ENCODE results near the gene DCN.
"Not testable (repeated sequence)": the region's sequence is repeated elsewhere in the genome, so short reads cannot be mapped to it uniquely, and the experiment has no call there.

DCN gene, protein sequence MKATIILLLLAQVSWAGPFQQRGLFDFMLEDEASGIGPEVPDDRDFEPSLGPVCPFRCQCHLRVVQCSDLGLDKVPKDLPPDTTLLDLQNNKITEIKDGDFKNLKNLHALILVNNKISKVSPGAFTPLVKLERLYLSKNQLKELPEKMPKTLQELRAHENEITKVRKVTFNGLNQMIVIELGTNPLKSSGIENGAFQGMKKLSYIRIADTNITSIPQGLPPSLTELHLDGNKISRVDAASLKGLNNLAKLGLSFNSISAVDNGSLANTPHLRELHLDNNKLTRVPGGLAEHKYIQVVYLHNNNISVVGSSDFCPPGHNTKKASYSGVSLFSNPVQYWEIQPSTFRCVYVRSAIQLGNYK

DNA sequence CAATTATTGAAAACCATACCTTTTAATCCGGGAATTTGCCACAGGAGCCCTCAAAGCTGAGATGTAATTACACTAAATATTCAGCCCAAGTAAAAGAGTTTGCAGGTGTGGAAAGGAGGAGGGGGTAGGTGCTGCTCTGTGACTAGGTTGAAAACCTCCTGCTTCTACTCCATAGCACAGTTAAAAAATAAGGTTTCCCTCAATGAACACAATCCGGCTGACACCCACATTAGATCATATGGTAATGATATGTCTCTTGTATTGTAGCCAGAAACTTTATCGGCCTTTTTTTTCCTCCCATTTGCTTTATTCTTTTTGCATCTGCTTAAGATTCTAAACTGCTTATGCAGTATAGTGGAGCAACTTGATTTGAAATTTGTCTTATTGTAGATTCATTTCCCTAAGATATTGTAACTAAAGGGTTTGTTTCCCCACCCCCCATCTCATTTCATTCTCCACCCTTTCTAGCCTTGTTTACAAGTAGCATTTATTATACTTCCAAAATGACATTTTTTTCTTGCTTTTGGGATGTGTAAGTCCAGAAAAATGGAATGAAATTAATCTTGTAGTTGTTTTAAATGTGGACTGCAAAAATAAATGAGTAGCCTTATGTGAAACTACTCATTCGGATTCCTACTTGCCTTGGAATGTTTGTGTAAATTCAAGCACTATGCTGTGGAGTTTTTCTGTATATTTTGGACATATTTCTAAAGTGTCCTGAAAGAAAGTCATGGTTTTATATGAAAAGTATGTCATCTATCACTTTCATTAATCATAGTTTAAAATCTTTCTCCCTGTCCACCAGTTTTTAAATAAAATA is at the start of gene DCN:
DCN (minus strand) TSS at position 182 of the 820 bp plus-strand sequence. CDS start 4,265 bp downstream, outside the sequence.
- no peak for DNase-seq

DNA sequence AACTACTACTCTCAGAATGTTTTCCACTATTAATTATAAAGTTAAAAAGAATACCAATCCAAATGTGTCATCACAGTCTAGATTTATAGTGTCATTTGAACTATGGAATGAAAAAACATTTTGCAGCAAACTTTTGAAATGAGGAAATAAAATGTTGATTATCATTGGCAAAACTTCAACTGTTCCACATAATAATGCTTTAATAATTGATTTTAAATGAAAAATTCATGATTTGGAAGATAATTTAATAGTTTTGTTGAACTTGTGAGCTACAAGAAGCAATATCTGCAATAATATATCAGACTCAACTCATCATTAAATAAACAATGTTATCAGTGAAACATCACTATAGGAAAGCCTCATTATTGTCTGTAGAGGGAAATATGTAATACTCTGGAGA is 48.2 kb upstream of the DCN start:
- no peak for DNase-seq

DNA sequence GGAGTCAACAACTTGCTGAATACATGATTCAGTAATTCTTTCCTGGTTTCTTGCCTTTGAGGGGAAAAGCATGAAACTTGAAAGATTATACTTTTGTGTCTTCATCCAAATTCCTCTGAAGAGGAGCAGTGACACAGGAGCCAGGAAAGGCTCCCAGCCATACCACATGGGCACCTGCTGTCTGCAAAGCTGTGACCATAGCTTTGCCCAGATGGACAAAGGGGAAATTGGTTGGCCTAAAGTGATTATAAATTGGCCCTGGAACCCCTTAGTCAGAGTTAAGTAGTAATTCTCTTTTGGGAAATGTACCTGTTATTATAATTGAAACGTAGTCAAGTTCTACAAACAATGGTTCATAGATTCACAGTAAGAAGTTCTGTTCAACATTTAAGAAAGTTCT is 44.3 kb upstream of the DCN start:
- DNase-seq = no peak

DNA sequence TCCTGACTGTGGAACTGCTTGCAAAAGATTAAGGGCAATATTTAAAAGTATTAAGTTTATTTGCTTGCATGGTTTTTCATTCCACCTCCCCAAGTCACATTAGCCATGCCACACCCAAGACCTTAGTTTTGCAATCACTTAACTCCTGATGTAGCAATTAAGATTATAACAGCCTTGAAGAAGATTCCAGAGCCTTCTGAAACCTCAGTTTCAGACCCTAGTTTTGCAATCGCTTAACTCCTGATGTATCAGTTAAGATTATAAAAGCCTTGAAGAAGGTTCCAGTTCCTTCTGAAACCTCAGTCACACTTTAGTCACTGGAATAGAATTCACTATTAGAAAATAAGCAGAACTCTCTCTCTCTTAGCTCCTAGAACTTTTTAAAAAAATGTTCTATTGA is 42.7 kb upstream of the DCN start:
- no peak for DNase-seq

DNA sequence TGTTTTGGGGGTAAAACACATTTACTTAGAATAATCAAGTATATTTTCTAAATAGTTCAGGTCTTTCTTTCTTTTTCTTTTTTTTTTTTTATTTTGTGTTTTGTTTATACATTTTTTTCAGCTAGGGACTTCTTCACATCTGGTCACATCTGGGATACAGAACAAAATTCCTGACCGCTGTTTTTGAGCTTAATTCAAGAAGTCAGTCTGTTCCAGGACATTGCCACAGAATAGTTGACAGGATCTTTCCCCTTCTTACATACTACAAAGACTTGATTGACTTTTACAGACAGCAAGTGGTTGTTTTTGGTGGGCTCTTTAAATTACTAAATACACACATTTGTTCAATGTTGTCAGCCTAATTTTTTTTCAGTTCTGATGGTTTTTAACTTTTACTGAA is 41.8 kb upstream of the DCN start:
- no peak for DNase-seq

DNA sequence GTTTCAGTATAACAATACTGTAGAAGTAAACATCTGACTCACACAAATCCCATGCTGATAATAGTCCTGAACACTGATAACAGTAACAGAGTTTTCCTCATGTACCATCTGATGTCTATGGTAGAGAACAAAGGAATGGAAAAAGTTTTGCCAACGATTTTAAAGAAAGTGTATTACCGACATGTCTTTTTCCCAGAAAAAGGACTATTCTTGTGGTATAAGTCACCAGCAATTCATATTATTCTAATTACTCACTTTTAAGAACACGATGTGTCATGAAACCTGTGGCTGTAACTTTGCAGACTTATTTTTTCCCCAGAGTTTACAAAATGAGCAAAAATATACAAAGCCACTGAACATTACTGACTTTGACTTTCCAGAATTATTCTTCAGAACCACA is 40.1 kb upstream of the DCN start:
- no peak for DNase-seq

DNA sequence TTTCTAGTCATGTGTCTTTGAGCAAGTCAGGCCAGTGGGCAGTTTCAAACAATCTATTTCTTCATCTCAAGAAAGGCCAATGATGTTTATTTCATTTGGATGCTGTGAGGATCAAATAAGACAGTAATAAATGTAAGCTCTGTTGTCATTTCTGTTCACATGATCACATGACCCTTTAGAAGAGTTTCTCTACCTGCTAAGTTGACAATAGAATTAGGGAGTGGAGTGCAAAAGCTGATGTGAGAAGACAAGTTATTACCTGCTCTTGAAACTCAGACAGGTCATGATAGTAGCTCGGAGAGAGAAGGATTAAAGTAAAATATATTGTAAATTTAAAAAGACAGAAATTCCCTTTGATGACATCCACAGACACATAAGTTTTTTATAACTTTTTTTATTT is 37.3 kb upstream of the DCN start:
- DNase-seq = no peak

DNA sequence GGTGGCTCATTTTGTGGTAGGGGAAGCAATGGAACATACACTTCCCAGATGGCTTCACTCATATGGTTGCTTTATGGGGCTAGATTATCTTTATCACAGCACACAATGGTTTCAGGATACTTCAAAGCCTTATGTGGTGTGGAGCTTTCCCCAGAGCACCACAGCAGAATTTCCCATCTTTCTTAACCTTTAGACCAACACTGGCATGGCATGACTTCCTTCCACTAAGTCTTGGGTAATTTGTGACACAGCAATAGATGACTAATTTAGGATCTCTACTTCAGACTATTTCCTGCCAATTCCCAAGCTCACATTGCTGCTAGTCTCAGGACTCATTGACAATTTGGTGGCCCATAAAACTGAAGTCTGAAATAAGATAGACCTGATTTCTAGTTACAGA is 36.9 kb upstream of the DCN start:
- DNase-seq = no peak

DNA sequence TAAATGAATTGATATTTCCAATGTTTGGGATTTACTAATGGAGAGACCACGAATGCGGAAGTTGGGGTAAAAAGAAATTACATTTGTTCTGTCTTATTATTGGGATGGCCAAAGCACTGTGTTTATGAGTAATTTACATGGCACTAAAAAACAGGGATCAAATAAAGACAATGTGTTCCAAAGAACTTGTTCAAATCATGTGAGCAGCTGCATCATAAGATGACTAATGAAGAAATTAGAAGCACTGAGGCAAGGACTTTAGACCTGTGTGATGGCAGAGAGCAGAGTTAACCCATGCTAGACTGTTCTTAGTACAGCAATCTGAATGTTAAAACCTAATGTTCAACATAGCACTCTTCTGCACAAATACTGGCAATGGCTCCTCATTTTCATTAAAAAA is 34.3 kb upstream of the DCN start:
- DNase-seq = no peak

DNA sequence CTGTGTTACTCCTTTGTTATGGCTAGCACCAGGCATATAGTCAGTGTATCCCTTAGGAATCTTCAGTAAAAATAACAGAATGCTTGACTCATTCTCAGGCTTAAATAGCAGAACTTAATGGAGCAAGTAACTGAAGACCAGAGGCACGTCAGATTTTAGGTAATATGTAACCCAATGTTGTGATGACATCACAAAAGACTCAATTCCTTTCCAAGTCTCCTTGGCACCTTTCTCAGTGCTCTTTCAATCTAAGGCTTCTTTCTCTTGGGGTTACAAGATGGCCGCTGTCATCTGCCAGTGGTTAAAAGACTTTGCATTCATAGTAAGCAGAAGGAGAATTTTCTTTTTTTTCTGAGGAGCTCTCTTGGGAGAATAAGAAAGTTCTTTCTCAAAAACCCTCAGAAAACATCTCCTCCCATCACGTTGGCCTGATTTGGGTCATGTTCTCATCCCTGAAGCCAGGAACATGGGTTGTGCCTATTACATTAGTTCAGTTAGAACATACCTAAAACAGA is 33.4 kb upstream of the DCN start:
- DNase-seq = no peak

DNA sequence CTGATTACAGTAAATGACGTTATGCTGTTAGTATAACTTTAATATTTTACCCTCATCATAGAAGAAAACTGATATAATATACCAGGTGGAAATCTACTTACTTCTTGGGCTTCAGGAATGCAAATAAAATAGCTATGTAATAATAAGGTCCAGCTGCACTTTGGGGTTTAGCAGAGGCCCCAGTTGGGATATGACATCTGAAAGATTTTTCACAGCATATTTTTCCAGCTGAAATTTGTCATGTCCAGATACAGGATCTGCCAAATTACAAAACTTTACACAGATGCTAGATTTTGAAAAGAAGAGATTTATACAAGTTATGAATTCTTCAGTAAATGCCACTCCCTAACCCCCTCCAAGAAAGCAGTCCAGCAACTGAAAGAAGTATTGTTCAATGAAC is 29.2 kb upstream of the DCN start:
- DNase-seq = no peak

DNA sequence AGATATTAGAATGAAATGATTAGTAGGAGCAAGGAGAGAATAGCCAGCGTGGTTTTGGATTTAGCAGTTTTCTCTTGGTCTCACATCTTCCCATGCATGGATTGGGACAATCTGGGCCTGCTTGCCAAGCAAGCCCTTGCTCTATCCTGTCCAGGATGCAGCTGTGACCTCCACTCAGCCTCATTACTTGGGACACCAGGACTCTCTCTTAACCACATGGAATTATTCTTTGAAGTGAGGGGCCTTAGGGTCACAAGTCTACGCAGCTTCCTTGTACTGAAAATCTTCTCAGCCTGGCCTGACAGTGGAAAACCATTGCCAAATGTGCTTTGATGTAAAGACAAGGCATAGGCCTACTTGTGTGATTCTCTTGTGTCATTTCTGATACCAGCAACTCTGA is 28.0 kb upstream of the DCN start:
- no peak for DNase-seq

DNA sequence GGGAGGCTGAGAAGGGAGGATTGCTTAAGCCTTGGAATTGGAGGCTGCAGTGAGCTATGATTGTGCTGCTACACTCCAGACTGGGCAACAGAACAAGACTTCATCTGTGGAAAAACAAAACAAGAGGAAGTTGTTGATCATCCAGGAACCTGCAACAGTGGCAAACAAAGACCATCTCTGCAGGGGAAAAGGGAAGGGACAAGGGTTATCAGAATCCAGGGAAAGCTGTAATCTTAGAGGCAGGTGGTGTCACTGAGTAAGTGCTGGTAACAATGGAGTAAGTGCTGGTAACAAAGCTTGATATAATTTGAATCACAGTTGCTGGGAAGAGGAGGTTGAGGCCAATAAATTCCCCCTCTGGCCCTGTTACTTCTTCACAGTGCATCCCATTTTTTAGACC is 27.5 kb upstream of the DCN start:
- no peak for DNase-seq

DNA sequence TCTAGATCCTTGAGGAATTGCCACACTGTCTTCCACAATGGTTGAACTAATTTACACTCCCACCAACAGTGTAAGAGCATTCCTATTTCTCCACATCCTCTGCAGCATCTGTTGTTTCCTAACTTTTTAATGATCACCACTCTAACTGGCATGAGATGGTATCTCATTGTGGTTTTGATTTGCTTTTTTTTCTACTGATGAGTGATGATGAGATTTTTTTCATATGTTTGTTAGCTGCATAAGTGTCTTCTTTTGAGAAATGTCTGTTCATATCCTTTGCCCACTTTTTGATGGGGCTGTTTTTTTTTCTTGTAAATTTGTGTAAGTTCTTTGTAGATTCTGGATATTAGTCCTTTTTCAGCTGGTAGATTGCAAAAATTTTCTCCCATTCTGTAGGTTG is 24.7 kb upstream of the DCN start:
- not testable (repeated sequence) for DNase-seq

DNA sequence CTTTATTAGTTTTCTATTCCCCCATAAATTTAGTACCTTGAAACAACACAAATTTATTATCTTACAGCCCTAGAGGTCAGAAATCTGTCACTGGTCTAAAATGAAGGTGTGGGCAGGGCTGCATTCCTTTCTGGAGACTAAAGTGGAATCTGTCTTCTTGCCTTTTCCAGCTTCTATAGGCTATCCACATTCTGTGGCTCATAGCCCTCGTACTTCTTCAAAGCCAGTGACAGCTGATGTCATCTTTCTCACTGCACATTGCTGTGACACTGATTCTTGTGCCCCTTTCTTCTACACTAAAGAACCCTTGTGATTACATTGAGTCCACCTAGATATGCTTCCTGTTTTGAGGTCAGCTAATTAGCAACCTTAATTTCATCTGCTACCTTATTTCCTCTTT is 23.2 kb upstream of the DCN start:
- DNase-seq = no peak

DNA sequence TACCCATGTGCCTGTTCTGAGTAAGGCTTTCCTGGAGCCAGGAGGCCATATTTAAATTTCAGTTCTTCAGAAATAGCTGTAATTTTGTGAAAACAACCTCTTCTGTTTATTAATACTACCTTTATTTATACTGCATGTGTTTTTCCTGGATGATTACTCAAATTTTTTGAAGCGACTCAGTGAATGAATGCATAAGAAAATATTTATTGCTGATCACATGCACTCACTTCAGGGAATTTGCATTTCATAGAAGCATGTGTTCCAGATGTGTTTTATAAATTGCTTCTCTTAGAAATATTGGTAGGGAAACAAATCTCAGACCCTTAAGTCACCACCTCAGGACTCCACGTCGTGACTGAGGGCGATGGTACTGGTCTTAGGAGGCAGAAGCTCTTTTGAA is 21.8 kb upstream of the DCN start:
- no peak for DNase-seq

DNA sequence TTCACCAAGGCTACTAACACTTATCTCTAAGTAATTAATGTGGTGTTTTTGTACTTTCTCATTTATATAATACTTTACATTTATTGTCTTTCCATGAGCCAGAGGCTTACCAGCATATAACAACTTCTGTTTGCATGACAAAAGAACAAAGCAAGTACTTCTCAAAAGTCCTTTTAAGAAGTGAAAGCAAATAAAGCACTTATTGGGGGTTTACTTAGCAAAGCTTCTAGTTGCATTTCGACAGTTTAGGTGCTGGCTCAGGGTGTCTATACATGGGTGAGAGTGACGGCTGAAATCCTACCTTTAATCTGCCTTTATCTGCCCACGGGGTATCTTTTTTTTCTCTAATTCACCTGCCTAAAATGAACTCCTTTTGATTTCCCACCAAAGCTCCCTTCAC is 21.0 kb upstream of the DCN start:
- DNase-seq = no peak

DNA sequence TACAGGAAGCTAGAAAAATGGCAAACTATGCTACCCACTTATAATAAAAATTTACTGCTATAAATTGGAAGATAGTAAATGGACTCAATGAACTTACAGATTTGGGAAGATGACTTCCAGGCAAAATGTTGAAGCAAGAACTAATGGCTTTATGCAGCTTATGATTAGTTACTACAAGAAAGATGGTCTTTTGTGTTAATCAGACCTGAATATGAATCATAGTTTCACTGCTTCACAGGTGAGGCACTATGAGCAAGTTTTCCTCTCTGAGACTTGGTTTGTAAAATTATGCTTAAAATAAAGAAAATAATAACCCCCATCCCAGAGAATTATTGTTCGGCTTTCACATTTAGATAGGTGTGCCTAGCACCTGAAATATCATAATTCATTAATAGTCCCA is 19.8 kb upstream of the DCN start:
- DNase-seq = no peak

DNA sequence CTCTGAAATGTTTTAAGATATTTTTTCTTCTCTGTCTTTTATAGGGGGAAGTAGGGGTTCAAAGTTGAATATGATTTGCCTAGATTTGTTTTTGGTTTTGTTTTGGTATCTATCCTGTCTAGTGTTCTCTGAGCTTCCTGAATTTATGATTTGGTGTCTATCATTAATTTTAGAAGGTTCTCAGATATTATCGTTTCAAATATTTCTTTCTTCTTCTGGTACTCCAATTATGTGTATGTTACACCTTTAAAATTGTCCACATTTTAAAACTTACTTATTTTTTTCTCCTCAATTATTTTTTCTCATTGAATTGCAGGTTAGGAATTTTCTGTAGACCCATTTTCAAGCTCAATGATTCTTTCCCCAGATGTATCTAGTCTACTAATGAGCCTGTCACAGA is 13.8 kb upstream of the DCN start:
- no peak for DNase-seq

DNA sequence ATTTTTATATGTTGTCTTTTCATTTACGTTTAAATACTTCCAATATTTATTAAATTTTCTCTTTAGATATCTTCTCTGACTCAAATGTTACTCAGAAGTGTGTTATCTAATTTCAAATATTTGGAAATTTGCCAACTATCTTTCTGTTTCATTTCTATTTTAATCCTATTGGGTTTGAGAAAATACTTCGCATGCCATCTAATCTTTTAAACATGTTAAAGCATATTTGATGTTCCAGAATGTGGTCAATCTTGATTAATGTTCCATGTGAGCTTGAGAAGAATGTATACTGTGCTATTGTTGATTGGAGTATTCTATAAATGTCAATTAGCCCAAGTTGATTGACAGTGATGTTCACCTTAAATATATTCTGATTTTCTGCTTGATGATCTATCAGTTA is 11.9 kb upstream of the DCN start:
- no peak for DNase-seq

DNA sequence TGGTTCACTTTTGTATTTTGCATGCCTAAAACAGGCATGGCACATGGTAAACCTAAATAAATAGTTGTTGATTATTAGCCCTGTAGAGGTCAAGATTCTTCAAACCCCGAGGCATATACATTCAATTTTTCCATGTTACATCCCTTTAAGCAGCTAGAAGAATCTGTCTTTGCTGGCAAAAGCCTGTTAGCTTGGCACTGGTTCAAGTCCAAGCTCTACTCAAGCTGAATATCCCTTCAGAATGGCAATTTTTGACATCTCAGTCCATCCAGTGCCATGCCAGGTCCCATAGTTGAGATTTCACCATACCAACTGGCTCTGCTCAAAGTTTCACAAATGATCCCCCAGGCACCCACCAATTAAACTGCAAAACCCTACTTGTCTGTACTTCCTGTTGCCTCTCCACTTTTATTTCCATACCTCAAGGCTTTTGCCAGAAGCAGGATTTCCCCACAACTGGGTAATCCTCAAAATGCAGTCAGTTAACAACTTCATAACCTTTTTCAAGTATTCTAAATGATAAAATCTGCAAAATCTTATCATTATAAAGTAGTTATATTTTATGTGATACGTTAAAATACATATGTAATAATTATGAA is 9.0 kb upstream of the DCN start:
- no peak for DNase-seq

DNA sequence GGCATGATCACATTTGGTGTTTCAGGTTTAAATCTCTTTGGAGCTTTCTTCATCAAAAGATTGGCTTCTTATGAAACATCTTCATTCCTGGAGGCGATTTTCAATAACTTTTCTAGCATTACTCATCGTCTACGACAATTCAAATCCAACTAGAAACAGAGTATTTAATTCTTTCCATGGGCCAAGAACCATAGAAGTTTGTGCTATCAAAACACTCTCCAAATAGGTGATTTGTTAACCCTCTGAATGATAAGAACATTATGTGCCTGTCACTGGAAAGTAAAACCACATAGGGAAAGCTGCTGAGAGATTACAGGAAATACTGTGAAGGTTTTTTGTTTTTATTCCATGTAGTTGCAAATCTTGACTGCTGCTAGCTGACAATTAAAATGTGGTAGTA is 6.9 kb upstream of the DCN start:
- DNase-seq = no peak

DNA sequence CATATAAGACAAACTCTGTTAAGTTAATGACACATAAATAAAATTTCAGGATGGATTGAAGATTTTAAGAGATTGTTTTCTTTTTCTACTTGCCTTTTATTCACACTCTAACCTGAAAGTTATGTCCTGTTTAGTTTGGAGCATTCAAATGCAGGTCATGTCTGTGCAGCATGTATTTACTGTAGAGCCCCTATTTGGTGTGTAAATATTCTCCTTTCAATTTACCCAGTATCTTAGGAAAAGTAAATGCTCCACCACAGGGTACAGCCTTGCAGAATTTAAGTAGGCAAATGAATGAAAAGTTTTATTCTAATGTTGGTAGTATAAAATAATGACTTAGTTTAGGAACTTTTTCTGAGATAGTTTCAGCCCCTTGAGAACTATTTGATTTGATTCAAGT is 6.2 kb upstream of the DCN start:
- no peak for DNase-seq

DNA sequence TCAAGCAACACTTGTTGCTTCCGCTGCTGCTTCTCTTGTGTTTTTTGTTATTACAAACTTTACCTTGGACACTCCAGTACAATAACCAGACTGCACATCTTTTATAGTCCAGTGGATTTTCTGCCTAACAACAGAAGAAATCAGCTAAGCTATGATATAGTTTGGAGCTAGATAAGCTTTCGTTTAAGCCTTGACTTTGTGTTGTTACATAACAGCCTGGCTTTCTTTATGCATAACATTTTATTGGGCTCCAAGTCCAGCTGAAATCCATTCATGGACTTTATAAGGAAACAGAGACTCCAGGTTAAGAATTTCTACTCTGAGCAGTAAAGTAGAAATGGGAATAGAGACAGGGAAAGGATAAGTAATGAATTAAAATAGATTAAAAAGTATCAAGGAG is 3.5 kb upstream of the DCN start:
- no peak for DNase-seq

Data from NCI-H1436 treated with DMSO at 0.1 percent for 48 hours (cell line).